ENCODE data around the gene TNFAIP2.

The TNFAIP2 gene

GRCh38 chr14:103138301-103139131 is 15.3 kb downstream of the TNFAIP2 start:
- no peak overlapping the region for H3K27ac Mint-ChIP-seq
- H3K4me1 Mint-ChIP-seq (ENCODE audit: low read depth): peaks cover 6% of the 10 kb centered on the region
- no peaks in the 10 kb centered on the region for H3K9me3 Mint-ChIP-seq
- H3K27me3 Mint-ChIP-seq (ENCODE audit: low read depth): peaks cover 23% of the 10 kb centered on the region
- H3K36me3 Mint-ChIP-seq (ENCODE audit: low read depth): no peaks in the 10 kb centered on the region
- H3K4me3 Mint-ChIP-seq: no peak overlapping the region

DNA sequence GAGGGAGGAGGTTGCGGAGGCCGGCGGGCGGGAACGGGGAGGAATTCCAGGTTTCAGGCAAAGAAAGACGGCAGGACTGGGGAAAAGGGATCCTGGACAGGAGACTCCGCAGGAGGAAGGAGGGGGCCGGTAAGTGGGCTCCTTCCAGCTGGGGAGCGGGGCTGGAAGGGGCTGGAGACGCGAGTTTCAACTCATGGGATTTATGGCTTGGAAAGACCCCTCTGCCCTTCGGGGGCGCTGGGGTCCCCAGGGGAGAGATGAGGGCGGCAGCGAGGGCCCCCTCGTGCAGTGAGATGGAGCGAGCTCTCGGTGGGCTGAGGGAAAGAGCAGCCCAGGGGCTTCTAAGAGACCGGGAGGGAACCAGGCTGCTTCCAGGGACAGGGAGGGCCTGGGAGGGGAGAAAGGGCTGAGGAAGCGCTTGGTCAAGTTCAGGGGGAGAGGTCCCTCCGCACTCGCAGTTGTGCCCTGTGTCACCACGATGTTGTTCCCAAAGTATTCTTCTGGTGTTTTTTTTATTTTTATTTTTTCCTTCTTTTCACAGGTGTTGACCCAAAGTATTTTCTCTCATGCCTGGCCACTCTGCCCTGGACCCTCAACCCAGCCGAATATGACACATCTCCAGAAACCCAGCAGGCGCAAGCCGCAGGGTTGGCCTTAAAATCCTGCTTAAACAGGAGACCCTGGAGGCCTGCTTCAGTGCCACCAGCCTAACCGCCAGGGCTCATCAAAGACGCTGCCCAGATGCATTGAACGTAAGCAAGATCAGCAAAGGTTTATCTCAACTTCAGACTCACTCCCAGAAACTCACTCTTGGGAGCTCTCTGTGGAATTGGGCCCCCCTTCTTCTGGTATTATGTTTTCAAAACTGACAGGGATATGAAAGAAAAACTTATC is 16.1 kb downstream of the TNFAIP2 start:
- Mint-ChIP-seq H3K4me3 (no peak overlapping the region), H3K27me3 (ENCODE audit: low read depth) (peaks cover 23% of the 10 kb centered on the region), H3K9me3 (no peaks in the 10 kb centered on the region), H3K36me3 (ENCODE audit: low read depth) (no peaks in the 10 kb centered on the region), H3K27ac (no peak overlapping the region), H3K4me1 (ENCODE audit: low read depth) (peaks cover 6% of the 10 kb centered on the region)

- Mint-ChIP-seq H3K4me3 (no peak overlapping the region), H3K36me3 (ENCODE audit: low read depth) (no peaks in the 10 kb centered on the region), H3K27me3 (ENCODE audit: low read depth) (peaks cover 23% of the 10 kb centered on the region), H3K4me1 (ENCODE audit: low read depth) (peaks cover 6% of the 10 kb centered on the region), H3K27ac (no peak overlapping the region), H3K9me3 (no peaks in the 10 kb centered on the region)
Measured at GRCh38 chr14:103140316-103141109, 17.3 kb downstream of the TNFAIP2 start.

- Mint-ChIP-seq H3K27me3 (ENCODE audit: low read depth) (peaks cover 23% of the 10 kb centered on the region), H3K4me1 (ENCODE audit: low read depth) (peaks cover 6% of the 10 kb centered on the region), H3K36me3 (ENCODE audit: low read depth) (no peaks in the 10 kb centered on the region), H3K27ac (no peak overlapping the region), H3K9me3 (no peaks in the 10 kb centered on the region), H3K4me3 (no peak overlapping the region)
Measured at GRCh38 chr14:103141117-103141796, 18.0 kb downstream of the TNFAIP2 start.

DNA sequence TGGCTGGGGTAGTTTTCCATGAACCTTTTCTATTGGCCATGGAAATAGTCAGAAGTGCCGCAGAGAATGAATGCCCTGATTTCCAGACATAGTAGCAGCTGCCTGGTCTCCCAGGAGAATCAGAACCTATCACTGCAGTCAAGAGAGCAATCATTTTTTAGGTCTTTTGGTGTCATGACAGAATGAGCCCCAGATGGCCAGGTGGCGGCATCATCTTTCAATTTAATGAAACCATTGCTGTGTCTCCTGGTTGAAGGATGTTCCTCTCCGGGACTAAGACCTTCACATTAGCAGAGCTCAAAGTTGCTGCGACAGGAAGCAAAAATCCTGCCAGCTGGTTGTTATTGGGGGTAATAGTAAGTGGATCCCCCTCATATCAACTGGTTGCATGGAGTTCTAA is 18.8 kb downstream of the TNFAIP2 start:
- H3K27me3 Mint-ChIP-seq (ENCODE audit: low read depth): peaks cover 23% of the 10 kb centered on the region
- H3K4me1 Mint-ChIP-seq (ENCODE audit: low read depth): peaks cover 6% of the 10 kb centered on the region
- H3K4me3 Mint-ChIP-seq: no peak overlapping the region
- no peaks in the 10 kb centered on the region for H3K9me3 Mint-ChIP-seq
- no peak overlapping the region for H3K27ac Mint-ChIP-seq
- no peaks in the 10 kb centered on the region for H3K36me3 Mint-ChIP-seq (ENCODE audit: low read depth)

GRCh38 chr14:103142721-103143302 is 19.6 kb downstream of the TNFAIP2 start:
- Mint-ChIP-seq H3K4me1 (ENCODE audit: low read depth) (peaks cover 6% of the 10 kb centered on the region), H3K9me3 (no peaks in the 10 kb centered on the region), H3K4me3 (no peak overlapping the region), H3K36me3 (ENCODE audit: low read depth) (no peaks in the 10 kb centered on the region), H3K27me3 (ENCODE audit: low read depth) (peaks cover 23% of the 10 kb centered on the region), H3K27ac (no peak overlapping the region)

DNA sequence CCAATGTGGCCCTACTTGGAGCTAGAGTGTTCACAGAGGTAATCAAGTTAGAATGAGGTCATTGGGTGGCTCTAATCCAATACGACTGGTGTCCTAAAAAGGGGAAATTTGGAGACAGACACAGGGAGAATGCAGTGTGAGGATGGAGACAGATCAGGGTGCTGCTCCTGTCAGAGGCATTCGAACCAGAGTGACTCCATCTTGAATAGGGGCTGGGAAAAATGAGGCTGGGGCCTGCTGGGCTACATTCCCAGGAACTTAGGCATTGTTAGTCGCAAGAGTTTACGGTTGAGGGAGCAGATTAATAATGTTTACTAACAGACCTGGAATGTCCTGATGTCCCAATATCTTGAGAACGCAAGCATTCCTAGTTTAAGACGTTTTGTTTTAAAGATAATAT is 20.2 kb downstream of the TNFAIP2 start:
- Mint-ChIP-seq H3K27ac (no peak overlapping the region), H3K27me3 (ENCODE audit: low read depth) (peaks cover 24% of the 10 kb centered on the region), H3K4me1 (ENCODE audit: low read depth) (peaks cover 6% of the 10 kb centered on the region), H3K4me3 (no peak overlapping the region), H3K9me3 (no peaks in the 10 kb centered on the region), H3K36me3 (ENCODE audit: low read depth) (no peaks in the 10 kb centered on the region)

DNA sequence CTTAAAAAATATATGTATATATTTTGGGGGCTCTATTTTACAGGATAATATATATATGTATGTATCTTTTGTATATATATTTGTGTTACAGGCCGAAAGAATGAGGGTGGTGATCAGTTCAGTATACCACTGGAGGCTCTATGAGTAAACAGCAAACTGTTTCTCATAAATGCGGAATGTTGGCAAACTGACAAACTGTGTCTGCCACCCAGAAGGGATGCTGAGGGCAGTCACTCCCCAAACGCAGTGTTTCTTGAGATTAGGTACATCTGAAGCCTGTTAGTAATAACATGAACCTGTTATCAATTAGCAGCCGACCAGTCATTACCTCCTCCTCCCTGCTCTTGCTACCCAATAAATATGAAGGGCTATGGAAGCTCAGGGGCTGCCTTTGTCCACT is 20.8 kb downstream of the TNFAIP2 start:
- Mint-ChIP-seq H3K4me1 (ENCODE audit: low read depth) (peaks cover 6% of the 10 kb centered on the region), H3K36me3 (ENCODE audit: low read depth) (no peaks in the 10 kb centered on the region), H3K27me3 (ENCODE audit: low read depth) (peaks cover 26% of the 10 kb centered on the region), H3K27ac (no peak overlapping the region), H3K4me3 (no peak overlapping the region), H3K9me3 (no peaks in the 10 kb centered on the region)

GRCh38 chr14:103146141-103146709 is 23.0 kb downstream of the TNFAIP2 start:
- H3K9me3 Mint-ChIP-seq: no peaks in the 10 kb centered on the region
- H3K27me3 Mint-ChIP-seq (ENCODE audit: low read depth): peaks cover 13% of the 10 kb centered on the region
- H3K4me3 Mint-ChIP-seq: no peak overlapping the region
- no peak overlapping the region for H3K27ac Mint-ChIP-seq
- H3K4me1 Mint-ChIP-seq (ENCODE audit: low read depth): no peaks in the 10 kb centered on the region
- no peaks in the 10 kb centered on the region for H3K36me3 Mint-ChIP-seq (ENCODE audit: low read depth)

GRCh38 chr14:103149351-103150237 is 26.3 kb downstream of the TNFAIP2 start:
- H3K27me3 Mint-ChIP-seq (ENCODE audit: low read depth): peaks cover 3% of the 10 kb centered on the region
- H3K4me3 Mint-ChIP-seq: no peak overlapping the region
- H3K36me3 Mint-ChIP-seq (ENCODE audit: low read depth): no peaks in the 10 kb centered on the region
- H3K27ac Mint-ChIP-seq: no peak overlapping the region
- no peaks in the 10 kb centered on the region for H3K4me1 Mint-ChIP-seq (ENCODE audit: low read depth)
- no peaks in the 10 kb centered on the region for H3K9me3 Mint-ChIP-seq

- Mint-ChIP-seq H3K9me3 (no peaks in the 10 kb centered on the region), H3K27me3 (ENCODE audit: low read depth) (peaks cover 3% of the 10 kb centered on the region), H3K4me3 (no peak overlapping the region), H3K27ac (no peak overlapping the region), H3K4me1 (ENCODE audit: low read depth) (no peaks in the 10 kb centered on the region), H3K36me3 (ENCODE audit: low read depth) (no peaks in the 10 kb centered on the region)
Measured at GRCh38 chr14:103151270-103151945, 28.1 kb downstream of the TNFAIP2 start.

- H3K9me3 Mint-ChIP-seq: no peaks in the 10 kb centered on the region
Measured at GRCh38 chr14:103155010-103155409, 31.7 kb downstream of the TNFAIP2 start.

More at GRCh38 chr14:103155010-103155409, 31.7 kb downstream of the TNFAIP2 start:
- Mint-ChIP-seq H3K27me3 (ENCODE audit: low read depth) (no peaks in the 10 kb centered on the region), H3K4me3 (no peak overlapping the region), H3K36me3 (ENCODE audit: low read depth) (no peaks in the 10 kb centered on the region), H3K27ac (no peak overlapping the region), H3K4me1 (ENCODE audit: low read depth) (no peaks in the 10 kb centered on the region)

Data from T-helper 1 cell treated with Interleukin-12 subunit alpha and Interleukin-12 subunit beta and Interleukin-4 antibody, amounts not matched to agents 30 μg/mL and 1 μg/mL, for 36 hours (primary cell).